Smooth muscle cell (in vitro differentiated cells): Measurements from ENCODE around the gene KCNH5. TPM values are rescaled to one million over a fixed set of nuclear protein-coding genes. Genes with fewer than 3 reads are reported as not detected.

Source experiments
- DNase-seq: peaks from one replicate; lab custom pipeline; 2025; ENCODE audit not compliant: unreplicated experiment; lab: John Stamatoyannopoulos, UW
- H2AFZ ChIP-seq: fragments of 200-600 bp; sonication (generic); 2 replicates; pipeline ENCODE4 v1.6.0; 2016; ENCODE audit warnings: antibody characterized with exemption, low read depth, mild to moderate bottlenecking
- H3F3A ChIP-seq: fragments of 200-600 bp; sonication (generic); 2 replicates; pipeline ENCODE4 v1.6.0; 2017; ENCODE audit warnings: antibody characterized with exemption, low read depth
- H3K27ac ChIP-seq: fragments of 200-600 bp; sonication (generic); 2 replicates; pipeline ENCODE4 v1.5.1; 2016; ENCODE audit warnings: low read depth, mild to moderate bottlenecking
- H3K27me3 ChIP-seq: fragments of 200-600 bp; sonication (generic); 2 replicates; pipeline ENCODE4 v1.6.1; 2016; ENCODE audit warnings: low read depth, mild to moderate bottlenecking
- H3K36me3 ChIP-seq: fragments of 200-600 bp; sonication (generic); 2 replicates; pipeline ENCODE4 v1.5.1; 2016; ENCODE audit warnings: low read depth
- H3K4me1 ChIP-seq: fragments of 200-600 bp; sonication (generic); 2 replicates; pipeline ENCODE4 v1.5.1; 2016; ENCODE audit warnings: low read depth
- H3K4me2 ChIP-seq: fragments of 200-600 bp; sonication (generic); 2 replicates; pipeline ENCODE4 v1.6.0; 2016; ENCODE audit warnings: mild to moderate bottlenecking
- H3K4me3 ChIP-seq: fragments of 200-600 bp; sonication (generic); 2 replicates; pipeline ENCODE4 v1.5.1; 2016; ENCODE audit warnings: mild to moderate bottlenecking
- H3K79me2 ChIP-seq: fragments of 200-600 bp; sonication (generic); 2 replicates; pipeline ENCODE4 v1.6.0; 2016; ENCODE audit warnings: low read depth, mild to moderate bottlenecking
- H3K9ac ChIP-seq: fragments of 200-600 bp; sonication (generic); 2 replicates; pipeline ENCODE4 v1.6.0; 2016; ENCODE audit warnings: low read depth
- H3K9me3 ChIP-seq: fragments of 200-600 bp; sonication (generic); replicated peaks from 2 replicates; pipeline ENCODE4 v1.5.1; 2016; ENCODE audit warnings: low read depth
- H4K20me1 ChIP-seq: fragments of 200-600 bp; sonication (generic); 2 replicates; pipeline ENCODE4 v1.6.0; 2016; ENCODE audit warnings: low read depth
- WGBS: methylation state at CpG from one replicate; pipeline ENCODE4 v1.1.7; 2016; ENCODE audit warnings: low lambda C conversion rate; 5-methylcytosine and 5-hydroxymethylcytosine counted together
- polyA plus RNA-seq: library from polyadenylated mRNA; unstranded; fragments of >200 nt; fragmentation: Nextera tagmentation; extraction: Ambion mirVana; gene quantifications from 2 replicates; pipeline ENCODE4 v1.2.1, GENCODE V29; 2016
- total RNA-seq: library from RNA; depleted of rRNA; stranded (reverse); fragments of >200 nt; gene quantifications from 2 replicates; pipeline ENCODE4 v1.2.3, GENCODE V29; 2014
- TF ChIP-seq, protein P1 (sequence below): fragments of 200-600 bp; sonication (generic); IDR thresholded peaks from 2 replicates; pipeline ENCODE4 v1.5.1; 2017; ENCODE audit warnings: borderline replicate concordance, mild to moderate bottlenecking, antibody characterized with exemption; ENCODE audit not compliant: insufficient read depth, poor library complexity, severe bottlenecking

KCNH5 gene
- total and polyA plus RNA-seq, 2 experiments from 2014 or later: 0.03 to 0.54 TPM

DNA sequence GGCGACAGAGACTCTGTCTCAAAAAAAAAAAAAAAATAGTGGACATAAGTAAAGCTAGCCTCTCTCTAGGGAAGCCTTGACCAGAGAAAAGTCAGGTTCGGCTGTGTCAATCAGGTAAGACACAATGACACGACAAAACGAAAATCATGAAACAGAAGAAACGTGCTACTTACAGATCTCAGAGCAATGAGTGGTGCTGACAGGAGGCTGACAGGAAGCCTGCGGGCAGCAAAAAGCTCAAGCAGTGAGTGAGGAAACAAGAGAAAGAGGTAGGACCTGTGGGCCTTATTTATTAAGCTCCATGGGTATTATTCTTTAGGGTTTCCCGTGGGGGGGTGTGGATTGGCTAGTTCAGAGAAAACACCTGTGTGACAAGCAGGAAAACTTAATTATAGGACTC is 363.1 kb downstream of the KCNH5 start:
- Histone ChIP-seq H4K20me1 (no peaks in the 10 kb centered on the region), H3K9ac (no peak overlapping the region), H3K4me2 (no peak overlapping the region), H3K27me3 (no peaks in the 10 kb centered on the region), H3K4me1 (no peaks in the 10 kb centered on the region), H3K36me3 (no peaks in the 10 kb centered on the region), H2AFZ (no peak overlapping the region), H3F3A (no peaks in the 10 kb centered on the region), H3K4me3 (no peak overlapping the region), H3K27ac (no peak overlapping the region), H3K79me2 (no peaks in the 10 kb centered on the region), H3K9me3 (no peaks in the 10 kb centered on the region)
- WGBS: 91% methylated on average over 7 of the region's 7 CpGs
- no peak for DNase-seq
- TF ChIP-seq, protein P1, sequence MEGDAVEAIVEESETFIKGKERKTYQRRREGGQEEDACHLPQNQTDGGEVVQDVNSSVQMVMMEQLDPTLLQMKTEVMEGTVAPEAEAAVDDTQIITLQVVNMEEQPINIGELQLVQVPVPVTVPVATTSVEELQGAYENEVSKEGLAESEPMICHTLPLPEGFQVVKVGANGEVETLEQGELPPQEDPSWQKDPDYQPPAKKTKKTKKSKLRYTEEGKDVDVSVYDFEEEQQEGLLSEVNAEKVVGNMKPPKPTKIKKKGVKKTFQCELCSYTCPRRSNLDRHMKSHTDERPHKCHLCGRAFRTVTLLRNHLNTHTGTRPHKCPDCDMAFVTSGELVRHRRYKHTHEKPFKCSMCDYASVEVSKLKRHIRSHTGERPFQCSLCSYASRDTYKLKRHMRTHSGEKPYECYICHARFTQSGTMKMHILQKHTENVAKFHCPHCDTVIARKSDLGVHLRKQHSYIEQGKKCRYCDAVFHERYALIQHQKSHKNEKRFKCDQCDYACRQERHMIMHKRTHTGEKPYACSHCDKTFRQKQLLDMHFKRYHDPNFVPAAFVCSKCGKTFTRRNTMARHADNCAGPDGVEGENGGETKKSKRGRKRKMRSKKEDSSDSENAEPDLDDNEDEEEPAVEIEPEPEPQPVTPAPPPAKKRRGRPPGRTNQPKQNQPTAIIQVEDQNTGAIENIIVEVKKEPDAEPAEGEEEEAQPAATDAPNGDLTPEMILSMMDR: no peak

DNA sequence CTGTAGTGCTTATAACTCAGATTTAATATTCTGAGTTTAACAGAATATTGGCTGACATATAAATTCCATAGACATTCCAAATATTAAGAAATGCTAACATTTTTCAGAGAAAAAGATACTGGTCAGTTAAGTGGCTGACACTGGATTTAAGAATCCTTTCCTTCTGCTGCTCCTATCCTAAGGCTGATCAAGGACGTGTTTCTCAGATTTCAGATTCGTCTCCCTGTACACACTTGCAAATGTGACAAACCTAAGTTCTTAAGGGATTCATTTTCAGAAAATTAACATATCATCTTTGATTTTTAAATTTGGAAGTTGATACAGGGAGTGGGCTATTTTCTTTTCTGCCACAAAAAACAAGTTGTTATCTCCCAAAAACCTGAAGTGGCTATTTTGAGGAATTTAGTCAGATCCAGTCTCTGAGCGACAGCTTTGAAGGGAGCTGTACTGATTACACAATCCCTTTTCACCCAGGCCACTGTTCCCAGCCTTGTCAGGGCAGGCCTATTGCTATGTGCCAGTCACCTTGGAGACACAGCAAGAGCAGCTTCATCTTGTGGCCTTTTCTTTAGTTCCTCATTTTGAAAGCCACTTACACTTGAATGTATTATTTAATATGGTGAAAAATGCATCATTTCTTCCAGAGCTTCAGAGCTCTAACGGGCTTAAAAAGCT is 370.6 kb downstream of the KCNH5 start:
- H2AFZ ChIP-seq: peak overlapping the region; percentile 46
- H3K36me3 ChIP-seq: no peaks in the 10 kb centered on the region
- no peak for DNase-seq

DNA sequence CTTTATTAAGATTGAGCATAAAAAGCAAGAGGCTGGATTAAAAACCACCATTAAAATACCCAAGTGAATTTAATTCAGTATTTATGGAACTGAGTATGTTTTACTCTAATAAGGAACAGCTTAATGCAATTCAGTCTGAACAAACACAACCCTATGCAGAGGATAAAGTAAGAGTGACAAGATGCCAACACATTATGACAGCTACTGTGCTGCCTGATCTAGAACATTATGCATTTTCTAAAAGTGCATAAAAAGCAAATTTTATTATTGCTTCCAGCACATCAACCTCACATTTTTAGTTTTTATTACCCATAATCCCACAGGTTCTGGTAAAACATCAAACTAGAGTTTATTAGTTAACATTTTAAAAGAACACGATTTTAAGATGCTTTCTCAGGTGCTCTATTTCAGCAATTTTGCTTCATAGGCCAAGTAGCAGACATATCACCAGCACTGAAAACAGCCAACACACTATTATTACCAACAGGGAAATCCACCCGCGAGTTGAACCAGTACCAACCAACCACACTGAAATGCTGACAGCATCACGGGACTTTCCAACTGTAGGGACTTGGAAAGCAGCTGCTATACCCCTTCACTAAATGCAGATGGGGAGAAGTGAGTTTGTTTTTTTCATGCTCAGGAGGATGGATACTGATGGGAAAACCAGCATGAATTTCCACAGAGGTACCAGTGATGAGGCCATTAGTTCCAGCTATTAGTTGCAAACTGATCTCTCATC is 372.1 kb downstream of the KCNH5 start:
- Histone ChIP-seq H3K79me2 (no peaks in the 10 kb centered on the region), H2AFZ (no peak overlapping the region), H3K9ac (no peak overlapping the region), H3K27ac (no peak overlapping the region), H3K36me3 (no peaks in the 10 kb centered on the region), H4K20me1 (no peaks in the 10 kb centered on the region), H3K9me3 (no peaks in the 10 kb centered on the region), H3K27me3 (no peaks in the 10 kb centered on the region), H3K4me2 (no peak overlapping the region), H3K4me3 (no peak overlapping the region), H3F3A (no peaks in the 10 kb centered on the region), H3K4me1 (peaks cover 6% of the 10 kb centered on the region)
- 98% methylated on average over 4 of the region's 4 CpGs for WGBS
- TF ChIP-seq, protein P1: no peak
- DNase-seq: no peak

More for the DNA sequence above, 370.6 kb downstream of the KCNH5 start:
- TF ChIP-seq, protein P1: no peak
- no peaks in the 10 kb centered on the region for H3F3A ChIP-seq
- no peaks in the 10 kb centered on the region for H3K9me3 ChIP-seq
- 69% methylated on average over 4 of the region's 4 CpGs for WGBS
- H3K27ac ChIP-seq: no peak overlapping the region
- H3K27me3 ChIP-seq: no peaks in the 10 kb centered on the region
- H3K9ac ChIP-seq: no peak overlapping the region
- no peak overlapping the region for H3K4me3 ChIP-seq
- no peak overlapping the region for H3K4me2 ChIP-seq
- peaks cover 6% of the 10 kb centered on the region for H3K4me1 ChIP-seq
- H4K20me1 ChIP-seq: no peaks in the 10 kb centered on the region
- no peaks in the 10 kb centered on the region for H3K79me2 ChIP-seq
